GM18498 (cell line): ENCODE results near the gene VAV2.
"Not testable (repeated sequence)": the region's sequence is repeated elsewhere in the genome, so short reads cannot be mapped to it uniquely, and the experiment has no call there.

Experiments used
- ATAC-seq: cut with Tn5 transposase; IDR thresholded peaks from one replicate; pipeline ENCODE4 v1.9.1; 2021; ENCODE audit warnings: mild to moderate bottlenecking, moderate library complexity; ENCODE audit not compliant: unreplicated experiment

Gene VAV2

GRCh38 chr9:133996531-133997520 is 4.7 kb upstream of the VAV2 start:
- no peak for ATAC-seq

GRCh38 chr9:133995012-133995896 is 3.1 kb upstream of the VAV2 start:
- no peak for ATAC-seq

- ATAC-seq = peak; percentile 22
Measured at GRCh38 chr9:133994353-133995011, 2.4 kb upstream of the VAV2 start.

GRCh38 chr9:133993635-133994253 is 1.6 kb upstream of the VAV2 start:
- ATAC-seq = no peak

GRCh38 chr9:133992780-133993634 is 883 bp upstream of the VAV2 start:
- peak; percentile 65 for ATAC-seq

- no peak for ATAC-seq
Measured at GRCh38 chr9:133991214-133991921, 756 bp downstream of the VAV2 start.

GRCh38 chr9:133990366-133991213 is 1.5 kb downstream of the VAV2 start:
- no peak for ATAC-seq

GRCh38 chr9:133989625-133990365 is 2.3 kb downstream of the VAV2 start:
- ATAC-seq = no peak

- not testable (repeated sequence) for ATAC-seq
Measured at GRCh38 chr9:133988771-133989170, 3.4 kb downstream of the VAV2 start.

- no peak for ATAC-seq
Measured at GRCh38 chr9:133987946-133988665, 4.0 kb downstream of the VAV2 start.

- ATAC-seq = no peak
Measured at GRCh38 chr9:133987446-133987788, 4.7 kb downstream of the VAV2 start.

- no peak for ATAC-seq
Measured at GRCh38 chr9:133986774-133987445, 5.2 kb downstream of the VAV2 start.

GRCh38 chr9:133986061-133986460 is 6.1 kb downstream of the VAV2 start:
- no peak for ATAC-seq

GRCh38 chr9:133982971-133983720 is 9.0 kb downstream of the VAV2 start:
- no peak for ATAC-seq

- no peak for ATAC-seq
Measured at GRCh38 chr9:133981958-133982681, 10.0 kb downstream of the VAV2 start.
